ENCODE results near the gene LUC7L3. TPM values are rescaled to one million over a fixed set of nuclear protein-coding genes. Genes with fewer than 3 reads are reported as not detected.
A peak's percentile ranks its signal among the peaks of the same experiment; 100 is the strongest.

The LUC7L3 gene
- total and polyA plus RNA-seq, 2 of the 13 experiments (the other 11 are each of a cell fraction or from before 2014, with no cell fraction given): 108 to 120 TPM

- TF ChIP-seq HMGXB3 (CRISPR knock-in tag; IDR thresholded peaks at IDR 0.05; ENCODE audit: borderline replicate concordance) (peak; percentile 84), POLR2G (IDR thresholded peaks at IDR 0.05; ENCODE audit: low read depth, low read length) (peak; percentile 97), JDP2 (CRISPR knock-in tag; IDR thresholded peaks at IDR 0.05; ENCODE audit: borderline replicate concordance) (no peak), ZNF30 (CRISPR knock-in tag; IDR thresholded peaks at IDR 0.05) (0 out of 2 replicates have a peak, but pooled peaks have one; percentile 36), KLF11 (CRISPR knock-in tag; IDR thresholded peaks at IDR 0.05) (peak; percentile 82; the same call in 1 of the 2 replicates), POLR2A (IDR thresholded peaks at IDR 0.05; ENCODE audit: insufficient read depth in 1 of 2, low read depth in 2 of 2, low read length in 2 of 2) (peak; percentile 94 to 96), CENPBD1 (CRISPR knock-in tag; IDR thresholded peaks at IDR 0.05; ENCODE audit: borderline replicate concordance, low read depth) (peak; percentile 62; the same call in 1 of the 2 replicates), SOX13 (IDR thresholded peaks at IDR 0.05) (no peak), SOX13 (CRISPR knock-in tag; conservative IDR thresholded peaks at IDR 0.05 in 1 of 2, IDR thresholded peaks at IDR 0.05 in 1 of 2) (peak in 1 of 2 experiments; percentile 71; a peak in 1 of 4 replicates), PHF20 (CRISPR knock-in tag; IDR thresholded peaks at IDR 0.05) (peak; percentile 85), SIX4 (CRISPR knock-in tag; IDR thresholded peaks at IDR 0.05) (peak; percentile 20; the same call in 1 of the 2 replicates), CBFB (CRISPR knock-in tag; IDR thresholded peaks at IDR 0.05) (peak; percentile 19; the same call in 1 of the 2 replicates), SETDB1 (CRISPR knock-in tag; IDR thresholded peaks at IDR 0.05; ENCODE audit: borderline replicate concordance) (no peak), ZNF609 (CRISPR knock-in tag; IDR thresholded peaks at IDR 0.05; ENCODE audit: borderline replicate concordance) (peak; percentile 49; the same call in 1 of the 2 replicates), CENPX (CRISPR knock-in tag; IDR thresholded peaks at IDR 0.05) (no peak)
Observed at GRCh38 chr17:50719144-50719923, at the start of gene LUC7L3 (continued).
